GM19238 (cell line): ENCODE measurements around the gene DENND1A.
"Not testable (repeated sequence)": the region's sequence is repeated elsewhere in the genome, so short reads cannot be mapped to it uniquely, and the experiment has no call there.

Experiments
- DNase-seq: peaks from one replicate; pipeline ENCODE4 v3.0.0; 2011; ENCODE audit warnings: low spot score; ENCODE audit not compliant: insufficient read length

The DENND1A gene

GRCh38 chr9:123345567-123345955 is 584.4 kb downstream of the DENND1A start:
- DNase-seq = no peak

- no peak for DNase-seq
Observed at GRCh38 chr9:123344192-123344949, 585.6 kb downstream of the DENND1A start.

- no peak for DNase-seq
Observed at GRCh38 chr9:123343443-123344191, 586.3 kb downstream of the DENND1A start.

- no peak for DNase-seq
Observed at GRCh38 chr9:123342247-123342646, 587.7 kb downstream of the DENND1A start.

- DNase-seq = no peak
Observed at GRCh38 chr9:123341816-123342215, 588.1 kb downstream of the DENND1A start.

GRCh38 chr9:123339666-123340510 is 590.0 kb downstream of the DENND1A start:
- DNase-seq = no peak

- DNase-seq = no peak
Observed at GRCh38 chr9:123338710-123339665, 590.9 kb downstream of the DENND1A start.

- DNase-seq = no peak
Observed at GRCh38 chr9:123337971-123338370, 592.0 kb downstream of the DENND1A start.

- no peak for DNase-seq
Observed at GRCh38 chr9:123336959-123337358, 593.0 kb downstream of the DENND1A start.

- DNase-seq = no peak
Observed at GRCh38 chr9:123336449-123336848, 593.5 kb downstream of the DENND1A start.

GRCh38 chr9:123335986-123336329 is 594.0 kb downstream of the DENND1A start:
- no peak for DNase-seq

- DNase-seq = no peak
Observed at GRCh38 chr9:123335193-123335985, 594.5 kb downstream of the DENND1A start.

GRCh38 chr9:123334639-123335038 is 595.3 kb downstream of the DENND1A start:
- DNase-seq = no peak

GRCh38 chr9:123333058-123333669 is 596.8 kb downstream of the DENND1A start:
- DNase-seq = not testable (repeated sequence)

- DNase-seq = no peak
Observed at GRCh38 chr9:123331346-123332060, 598.4 kb downstream of the DENND1A start.
